Measurements from ENCODE around the gene DGKB. TPM values are rescaled to one million over a fixed set of nuclear protein-coding genes. Genes with fewer than 3 reads are reported as not detected.

DGKB gene
- total and polyA plus RNA-seq, 7 donors, result 0.39 to 22.4 (median 11.3) TPM; not detected in 2

- H3K27me3 ChIP-seq, result no peaks in the 10 kb centered on the region
- 71 to 91% methylated on average over 1 of the region's 1 CpG for WGBS, 2 donors
- no peaks in the 10 kb centered on the region for H3K36me3 ChIP-seq
- H3K27ac ChIP-seq, result no peak overlapping the region
- DNase-seq, result no peak
- no peak for TF ChIP-seq POLR2A (IDR thresholded peaks at IDR 0.05)
- no peak for TF ChIP-seq POLR2AphosphoS5 (IDR thresholded peaks at IDR 0.05)
- no peak for TF ChIP-seq CTCF (IDR thresholded peaks at IDR 0.05)
- no peak for TF ChIP-seq EP300 (IDR thresholded peaks at IDR 0.05)
- H3K4me3 ChIP-seq, result no peak overlapping the region
- H3K9me3 ChIP-seq, result no peaks in the 10 kb centered on the region
- H3K4me1 ChIP-seq, result peaks cover 0 to 6% (median 0%) of the 10 kb centered on the region in 4 donors
- intact Hi-C loops (cut with DNase I), result no loop called here
Observed at GRCh38 chr7:14851610-14852009, 50.9 kb downstream of the DGKB start.

DNA sequence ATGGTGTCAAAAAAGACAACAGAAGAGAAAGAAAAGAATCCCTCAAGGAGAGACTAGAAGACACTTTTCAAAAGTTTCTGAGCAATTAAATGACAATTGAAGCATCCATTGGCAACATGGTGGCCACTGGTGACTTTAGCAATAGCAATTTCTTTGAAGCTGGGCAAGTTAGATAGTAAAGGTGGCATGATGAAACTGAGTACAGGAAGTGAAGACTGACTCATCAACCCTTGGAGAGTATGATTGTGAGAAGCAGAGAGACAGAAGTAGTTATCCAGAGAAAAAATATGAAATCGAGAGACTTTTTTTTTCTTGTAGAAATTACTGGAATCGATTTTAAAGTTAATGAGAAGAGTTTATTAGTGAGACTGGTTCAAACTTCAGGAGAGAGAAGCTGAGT lies 52.5 kb downstream of the DGKB start:
- H3K4me3 ChIP-seq, result no peak overlapping the region
- H3K9me3 ChIP-seq, result no peaks in the 10 kb centered on the region
- TF ChIP-seq EP300 (IDR thresholded peaks at IDR 0.05) (no peak), CTCF (IDR thresholded peaks at IDR 0.05) (no peak), POLR2A (IDR thresholded peaks at IDR 0.05) (no peak), POLR2AphosphoS5 (IDR thresholded peaks at IDR 0.05) (no peak)
- WGBS, 2 donors, result 59 to 78% methylated on average over 2 of the region's 2 CpGs
- no peak overlapping the region for H3K27ac ChIP-seq
- intact Hi-C loops (cut with DNase I), result no loop called here
- DNase-seq, result no peak
- H3K36me3 ChIP-seq, result no peaks in the 10 kb centered on the region
- H3K27me3 ChIP-seq, result no peaks in the 10 kb centered on the region
- peaks cover 0 to 2% (median 0%) of the 10 kb centered on the region in 4 donors for H3K4me1 ChIP-seq

DNA sequence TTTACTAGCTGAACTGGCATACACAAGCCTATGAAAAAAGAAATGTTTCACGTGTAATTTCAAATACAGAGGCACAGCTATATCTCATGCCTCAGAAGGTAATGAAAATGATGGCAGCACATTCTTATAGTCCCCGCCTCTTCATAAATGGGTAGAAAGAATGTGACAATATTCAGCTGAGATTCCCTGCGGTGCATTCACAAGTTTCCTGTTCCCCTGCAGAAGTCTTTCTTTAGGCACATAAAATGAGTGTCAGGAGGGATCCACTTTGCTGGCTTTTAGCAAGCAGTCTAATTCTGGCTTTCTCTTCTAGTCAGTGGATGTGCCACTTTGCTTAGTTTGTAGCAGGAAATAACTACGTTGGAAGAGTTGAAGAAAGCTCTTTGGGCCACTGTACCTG lies 56.1 kb downstream of the DGKB start:
- 78 to 81% methylated on average over 4 of the region's 4 CpGs for WGBS, 2 donors
- TF ChIP-seq POLR2A (IDR thresholded peaks at IDR 0.05) (no peak), EP300 (IDR thresholded peaks at IDR 0.05) (no peak), POLR2AphosphoS5 (IDR thresholded peaks at IDR 0.05) (no peak), CTCF (IDR thresholded peaks at IDR 0.05) (no peak)
- H3K4me1 ChIP-seq, result no peaks in the 10 kb centered on the region
- no peak overlapping the region for H3K27ac ChIP-seq
- no peaks in the 10 kb centered on the region for H3K27me3 ChIP-seq
- intact Hi-C loops (cut with DNase I), result no loop called here
- no peaks in the 10 kb centered on the region for H3K9me3 ChIP-seq
- H3K36me3 ChIP-seq, result no peaks in the 10 kb centered on the region
- H3K4me3 ChIP-seq, result no peak overlapping the region
- no peak for DNase-seq

DNA sequence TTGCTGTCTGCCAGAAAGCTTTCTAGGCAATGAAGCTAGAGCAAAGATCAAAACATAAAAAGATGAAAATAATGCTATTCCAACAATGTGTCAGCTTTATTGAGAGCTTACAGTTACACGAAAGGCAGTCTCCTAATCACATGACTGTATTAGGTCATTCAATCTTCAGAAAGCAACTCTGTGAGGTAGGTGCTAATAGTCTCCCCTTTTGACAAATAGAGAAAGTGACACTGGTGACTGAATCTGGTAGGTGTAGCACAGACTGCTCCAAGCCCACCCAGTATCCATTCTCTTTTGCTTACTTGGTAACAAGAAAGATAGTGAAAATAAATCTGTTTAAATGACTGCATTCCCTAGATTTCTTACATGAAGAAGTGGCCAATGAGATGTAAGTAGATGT lies 58.8 kb downstream of the DGKB start:
- Histone ChIP-seq H3K9me3 (no peaks in the 10 kb centered on the region), H3K4me1 (no peaks in the 10 kb centered on the region), H3K27ac (no peak overlapping the region), H3K36me3 (no peaks in the 10 kb centered on the region), H3K27me3 (no peaks in the 10 kb centered on the region), H3K4me3 (no peak overlapping the region)
- TF ChIP-seq POLR2A (IDR thresholded peaks at IDR 0.05), result no peak
- no peak for TF ChIP-seq EP300 (IDR thresholded peaks at IDR 0.05)
- TF ChIP-seq POLR2AphosphoS5 (IDR thresholded peaks at IDR 0.05), result no peak
- no peak for TF ChIP-seq CTCF (IDR thresholded peaks at IDR 0.05)
- no peak for DNase-seq
- intact Hi-C loops (cut with DNase I), result no loop called here
- WGBS, 2 donors, result 58 to 74% methylated on average over 1 of the region's 1 CpG

- no peak for DNase-seq
- Histone ChIP-seq H3K27ac (no peak overlapping the region), H3K9me3 (no peaks in the 10 kb centered on the region), H3K4me1 (no peaks in the 10 kb centered on the region), H3K36me3 (no peaks in the 10 kb centered on the region), H3K27me3 (no peaks in the 10 kb centered on the region), H3K4me3 (no peak overlapping the region)
- intact Hi-C loops (cut with DNase I), result no loop called here
- TF ChIP-seq POLR2AphosphoS5 (IDR thresholded peaks at IDR 0.05) (no peak), POLR2A (IDR thresholded peaks at IDR 0.05) (no peak), EP300 (IDR thresholded peaks at IDR 0.05) (no peak), CTCF (IDR thresholded peaks at IDR 0.05) (no peak)
Observed at GRCh38 chr7:14842523-14842922, 60.0 kb downstream of the DGKB start.

Data from sigmoid colon (tissue), 7 donors.